H9 (cell line): ENCODE measurements around the gene RNF141. TPM values are rescaled to one million over a fixed set of nuclear protein-coding genes. Genes with fewer than 3 reads are reported as not detected.

Source experiments
- DNase-seq: peaks from one replicate; pipeline ENCODE4 v3.0.0-alpha.2; 2017
- H2AFZ ChIP-seq: one replicate; pipeline ENCODE4 v1.6.1; 2013; ENCODE audit warnings: mild to moderate bottlenecking, low read length, control low read depth, moderate library complexity
- H2AK5ac ChIP-seq: 2 replicates; pipeline ENCODE4 v1.6.1; 2013; ENCODE audit warnings: low read length, control low read depth, mixed read lengths; ENCODE audit not compliant: insufficient read length
- H2BK120ac ChIP-seq: one replicate; pipeline ENCODE4 v1.6.1; 2013; ENCODE audit warnings: low read depth, mild to moderate bottlenecking, low read length, control low read depth, inconsistent platforms; ENCODE audit not compliant: poor library complexity, severe bottlenecking
- H2BK12ac ChIP-seq: 2 replicates; pipeline ENCODE4 v1.6.1; 2013; ENCODE audit warnings: low read length, control low read depth, mixed read lengths, low read depth; ENCODE audit not compliant: insufficient read length
- H2BK15ac ChIP-seq: 2 replicates; pipeline ENCODE4 v1.6.1; 2013; ENCODE audit warnings: low read depth, low read length, control low read depth
- H2BK20ac ChIP-seq: one replicate; pipeline ENCODE4 v1.6.1; 2013; ENCODE audit warnings: low read depth, mild to moderate bottlenecking, low read length, control low read depth, inconsistent platforms; ENCODE audit not compliant: poor library complexity, severe bottlenecking
- H2BK5ac ChIP-seq: 2 replicates; pipeline ENCODE4 v1.6.1; 2013; ENCODE audit warnings: low read length, control low read depth, mixed read lengths; ENCODE audit not compliant: insufficient read length
- H3K14ac ChIP-seq: 2 replicates; pipeline ENCODE4 v1.6.1; 2013; ENCODE audit warnings: low read length, control low read depth; ENCODE audit not compliant: insufficient read depth
- H3K18ac ChIP-seq: 2 replicates; pipeline ENCODE4 v1.6.1; 2013; ENCODE audit warnings: low read depth, mild to moderate bottlenecking, mixed read lengths, low read length, control low read depth; ENCODE audit not compliant: insufficient read length
- H3K23ac ChIP-seq: 2 replicates; pipeline ENCODE4 v1.6.1; 2013; ENCODE audit warnings: low read length, control low read depth, mixed read lengths, low read depth; ENCODE audit not compliant: insufficient read length
- H3K23me2 ChIP-seq: 2 replicates; pipeline ENCODE4 v1.6.1; 2013; ENCODE audit warnings: low read depth, mild to moderate bottlenecking, mixed read lengths, low read length, control low read depth; ENCODE audit not compliant: insufficient read length, poor library complexity, severe bottlenecking
- H3K27ac ChIP-seq: 2 replicates; pipeline ENCODE4 v1.5.1; 2013; ENCODE audit warnings: low read length, control low read depth, mixed read lengths, low read depth; ENCODE audit not compliant: insufficient read length
- H3K27me3 ChIP-seq: 2 replicates; pipeline ENCODE4 v1.6.1; 2013; ENCODE audit warnings: low read length, control low read depth, inconsistent platforms; ENCODE audit not compliant: insufficient read depth
- H3K4ac ChIP-seq: 2 replicates; pipeline ENCODE4 v1.6.1; 2013; ENCODE audit warnings: low read depth, mild to moderate bottlenecking, control low read depth, inconsistent platforms, low read length, moderate library complexity
- H3K4me1 ChIP-seq: 2 replicates; pipeline ENCODE4 v1.6.1; 2013; ENCODE audit warnings: low read length, control low read depth, inconsistent platforms; ENCODE audit not compliant: insufficient read depth
- H3K4me2 ChIP-seq: 2 replicates; pipeline ENCODE4 v1.6.1; 2013; ENCODE audit warnings: low read length, control low read depth, mixed read lengths; ENCODE audit not compliant: insufficient read length, insufficient read depth
- H3K56ac ChIP-seq: 2 replicates; pipeline ENCODE4 v1.6.1; 2013; ENCODE audit warnings: low read depth, mild to moderate bottlenecking, mixed read lengths, low read length, control low read depth; ENCODE audit not compliant: insufficient read length
- H3K79me1 ChIP-seq: 2 replicates; pipeline ENCODE4 v1.6.1; 2013; ENCODE audit warnings: low read depth, mild to moderate bottlenecking, moderate library complexity, low read length, control low read depth, inconsistent platforms; ENCODE audit not compliant: insufficient read depth, poor library complexity, severe bottlenecking
- H3K79me2 ChIP-seq: 2 replicates; pipeline ENCODE4 v1.6.1; 2013; ENCODE audit warnings: low read length, control low read depth, inconsistent platforms; ENCODE audit not compliant: insufficient read depth
- H3K9ac ChIP-seq: 2 replicates; pipeline ENCODE4 v1.6.1; 2013; ENCODE audit warnings: low read length, control low read depth, mixed read lengths; ENCODE audit not compliant: insufficient read length; ENCODE audit errors: extremely low read depth
- H3K9me3 ChIP-seq: one replicate; pipeline ENCODE4 v1.6.1; 2013; ENCODE audit warnings: low read depth, low read length, inconsistent platforms; ENCODE audit not compliant: control insufficient read depth
- H3T11ph ChIP-seq: one replicate; pipeline ENCODE4 v1.6.1; 2013; ENCODE audit warnings: mild to moderate bottlenecking, low read length, control low read depth, inconsistent platforms
- H4K20me1 ChIP-seq: one replicate; pipeline ENCODE4 v1.6.1; 2013; ENCODE audit not compliant: control insufficient read depth, insufficient read length, insufficient read depth
- H4K5ac ChIP-seq: 2 replicates; pipeline ENCODE4 v1.6.1; 2013; ENCODE audit warnings: low read depth, mild to moderate bottlenecking, mixed read lengths, low read length, control low read depth; ENCODE audit not compliant: insufficient read length
- H4K8ac ChIP-seq: replicated peaks from 2 replicates; pipeline ENCODE4 v1.6.1; 2013; ENCODE audit warnings: low read length, control low read depth, mixed read lengths, low read depth; ENCODE audit not compliant: insufficient read length
- H4K91ac ChIP-seq: 2 replicates; pipeline ENCODE4 v1.6.1; 2013; ENCODE audit warnings: low read depth, mild to moderate bottlenecking, moderate library complexity, mixed read lengths, low read length, control low read depth; ENCODE audit not compliant: insufficient read length
- H3K27ac Mint-ChIP-seq, 3 experiments: 2 replicates in 2 of 3; 3 replicates in 1 of 3; pipeline ENCODE4 v1.8.0; 2020 to 2021; ENCODE audit warnings: mixed read lengths in 3 of 3, mild to moderate bottlenecking in 1 of 3, moderate library complexity in 1 of 3
- H3K27me3 Mint-ChIP-seq: 2 replicates; pipeline ENCODE4 v1.8.0; 2021; ENCODE audit warnings: low read depth, mild to moderate bottlenecking, moderate library complexity, mixed read lengths
- H3K36me3 Mint-ChIP-seq, 3 experiments: 2 replicates in 2 of 3; 3 replicates in 1 of 3; pipeline ENCODE4 v1.8.0; 2020 to 2021; ENCODE audit warnings: low read depth in 3 of 3, mixed read lengths in 3 of 3; ENCODE audit not compliant: insufficient read depth in 1 of 3
- H3K4me1 Mint-ChIP-seq, 2 experiments: 2 replicates each; pipeline ENCODE4 v1.8.0; 2020; ENCODE audit warnings: mixed read lengths in 2 of 2
- H3K4me3 Mint-ChIP-seq, 2 experiments: 2 replicates in 1 of 2; 3 replicates in 1 of 2; pipeline ENCODE4 v1.8.0; 2020 to 2021; ENCODE audit warnings: mild to moderate bottlenecking in 2 of 2, mixed read lengths in 2 of 2, moderate library complexity in 1 of 2
- H3K9me3 Mint-ChIP-seq, 2 experiments: 2 replicates in 1 of 2; 3 replicates in 1 of 2; pipeline ENCODE4 v1.8.0; 2020; ENCODE audit warnings: mild to moderate bottlenecking in 2 of 2, mixed read lengths in 2 of 2, moderate library complexity in 1 of 2
- WGBS: extraction: QIAGEN DNeasy Blood & Tissue Kit; methylation state at CpG from one replicate; pipeline ENCODE4 v1.1.7; 2013; ENCODE audit warnings: missing lambda C conversion rate, low lambda C conversion rate, mixed read lengths; ENCODE audit not compliant: insufficient read length; ENCODE audit errors: extremely low coverage; 5-methylcytosine and 5-hydroxymethylcytosine counted together
- total RNA-seq: library from RNA; stranded (reverse); gene quantifications from 2 replicates; pipeline ENCODE4 v1.2.1, GENCODE V29; 2021
- TF ChIP-seq, protein P1 (sequence below): fragments of 200-600 bp; sonication (generic); conservative IDR thresholded peaks from 3 replicates; pipeline ENCODE4 v1.8.0; 2021; ENCODE audit warnings: antibody characterized with exemption, mild to moderate bottlenecking

Gene RNF141
- total RNA-seq, 1 experiment from 2014 or later, result 24.7 TPM

DNA sequence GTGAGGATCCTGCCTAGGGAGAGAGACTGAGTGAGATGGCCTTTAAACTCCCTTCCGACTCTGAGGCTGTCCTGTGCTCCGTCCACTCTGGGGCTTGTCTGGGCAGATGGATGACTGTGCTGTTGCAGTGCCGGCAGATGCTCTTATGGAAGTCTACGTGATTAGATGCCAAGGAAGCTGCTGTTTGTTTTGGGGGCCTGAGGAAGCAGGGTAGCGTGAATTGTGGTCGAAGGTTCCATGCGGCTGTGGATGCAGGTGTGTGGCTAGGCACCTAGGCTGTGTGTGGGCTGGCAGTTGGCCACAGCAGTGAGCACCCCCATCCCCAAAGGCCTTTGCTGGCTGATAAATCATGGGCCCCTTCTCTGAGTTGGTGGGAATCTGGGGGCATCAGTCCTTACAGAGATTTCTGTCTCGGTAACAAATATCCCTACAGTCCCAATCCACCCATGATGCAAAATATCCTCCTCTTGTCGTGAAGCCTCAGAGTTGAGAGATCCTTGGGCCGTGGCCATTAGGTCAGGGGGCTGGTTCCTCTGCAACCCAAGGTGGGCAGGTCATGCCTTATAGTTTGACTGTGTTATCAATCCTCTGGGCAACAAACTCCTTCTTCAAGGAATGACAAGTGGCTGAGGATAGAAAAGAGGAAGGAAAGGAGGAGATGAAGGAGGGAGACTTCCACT is 54.7 kb downstream of the RNF141 start:
- no peak overlapping the region for H3K56ac ChIP-seq
- H3K23me2 ChIP-seq, result no peaks in the 10 kb centered on the region
- H3K4me1 Mint-ChIP-seq, result peaks cover 11 to 16% of the 10 kb centered on the region in 2 experiments
- no peak overlapping the region for H3K9ac ChIP-seq
- no peak overlapping the region for H2BK15ac ChIP-seq
- no peak overlapping the region for H2AFZ ChIP-seq
- H2BK5ac ChIP-seq, result no peak overlapping the region
- H3K27me3 Mint-ChIP-seq, result no peaks in the 10 kb centered on the region
- H3K9me3 Mint-ChIP-seq, result no peaks in the 10 kb centered on the region
- no peak overlapping the region for H4K91ac ChIP-seq
- no peak overlapping the region for H3K27ac ChIP-seq
- no peaks in the 10 kb centered on the region for H3K36me3 Mint-ChIP-seq
- no peak overlapping the region for H2BK20ac ChIP-seq
- H2BK12ac ChIP-seq, result no peak overlapping the region
- H3K27ac Mint-ChIP-seq, result peak overlapping the region in 1 of 3 experiments; percentile 65; a peak in 2 of 7 replicates
- H3K14ac ChIP-seq, result no peak overlapping the region
- no peak overlapping the region for H3K23ac ChIP-seq
- H2BK120ac ChIP-seq, result no peak overlapping the region
- TF ChIP-seq, protein P1, sequence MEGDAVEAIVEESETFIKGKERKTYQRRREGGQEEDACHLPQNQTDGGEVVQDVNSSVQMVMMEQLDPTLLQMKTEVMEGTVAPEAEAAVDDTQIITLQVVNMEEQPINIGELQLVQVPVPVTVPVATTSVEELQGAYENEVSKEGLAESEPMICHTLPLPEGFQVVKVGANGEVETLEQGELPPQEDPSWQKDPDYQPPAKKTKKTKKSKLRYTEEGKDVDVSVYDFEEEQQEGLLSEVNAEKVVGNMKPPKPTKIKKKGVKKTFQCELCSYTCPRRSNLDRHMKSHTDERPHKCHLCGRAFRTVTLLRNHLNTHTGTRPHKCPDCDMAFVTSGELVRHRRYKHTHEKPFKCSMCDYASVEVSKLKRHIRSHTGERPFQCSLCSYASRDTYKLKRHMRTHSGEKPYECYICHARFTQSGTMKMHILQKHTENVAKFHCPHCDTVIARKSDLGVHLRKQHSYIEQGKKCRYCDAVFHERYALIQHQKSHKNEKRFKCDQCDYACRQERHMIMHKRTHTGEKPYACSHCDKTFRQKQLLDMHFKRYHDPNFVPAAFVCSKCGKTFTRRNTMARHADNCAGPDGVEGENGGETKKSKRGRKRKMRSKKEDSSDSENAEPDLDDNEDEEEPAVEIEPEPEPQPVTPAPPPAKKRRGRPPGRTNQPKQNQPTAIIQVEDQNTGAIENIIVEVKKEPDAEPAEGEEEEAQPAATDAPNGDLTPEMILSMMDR, result no peak
- no peak overlapping the region for H2AK5ac ChIP-seq
- peak; percentile 13 for DNase-seq
- no peak overlapping the region for H4K8ac ChIP-seq
- no peak overlapping the region for H3K4me3 Mint-ChIP-seq
- H3K79me2 ChIP-seq, result no peaks in the 10 kb centered on the region
- no CpG with 5 or more reads among the region's 10 CpGs for WGBS
- peaks cover 3% of the 10 kb centered on the region; the same call in 1 of the 2 replicates for H3K4me1 ChIP-seq
- H3T11ph ChIP-seq, result no peak overlapping the region
- no peaks in the 10 kb centered on the region for H3K79me1 ChIP-seq
- no peaks in the 10 kb centered on the region for H3K27me3 ChIP-seq
- no peak overlapping the region for H3K18ac ChIP-seq
- no peak overlapping the region for H4K5ac ChIP-seq
- no peaks in the 10 kb centered on the region for H4K20me1 ChIP-seq
- H3K4ac ChIP-seq, result no peak overlapping the region
- no peak overlapping the region for H3K4me2 ChIP-seq
- H3K9me3 ChIP-seq, result no peaks in the 10 kb centered on the region
